Measurements from ENCODE around the gene ORC6. TPM values are rescaled to one million over a fixed set of nuclear protein-coding genes. Genes with fewer than 3 reads are reported as not detected.

The ORC6 gene
- total RNA-seq, 1 experiment from 2014 or later: 95.0 TPM

DNA sequence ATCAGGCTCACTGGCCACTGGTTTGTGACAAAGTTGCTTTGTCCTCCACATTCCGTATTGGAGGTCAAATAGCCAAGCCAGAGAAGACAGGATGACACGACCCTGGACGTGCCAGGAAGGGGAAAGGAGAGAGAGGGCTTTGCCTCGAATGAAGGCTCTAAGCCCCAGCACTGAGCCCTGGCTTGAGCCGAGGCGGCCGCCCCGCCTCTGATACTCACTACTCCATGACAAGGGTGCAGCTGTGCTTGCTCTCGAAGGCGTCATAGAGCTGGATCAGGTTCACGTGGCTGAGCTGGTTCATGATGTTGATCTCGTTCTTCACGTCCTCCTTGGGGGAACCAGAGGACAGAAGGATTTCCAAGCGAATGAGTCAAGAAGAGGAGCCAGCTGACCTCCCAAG is 39.3 kb downstream of the ORC6 start:
- Histone ChIP-seq H2AK5ac (ENCODE audit: insufficient read length, low read length) (no peak overlapping the region), H4K5ac (ENCODE audit: insufficient read length, low read depth, low read length) (no peak overlapping the region), H2BK12ac (ENCODE audit: insufficient read length, low read depth, low read length) (no peak overlapping the region), H3K27me3 (ENCODE audit: insufficient read depth, low read length) (no peaks in the 10 kb centered on the region), H3K14ac (ENCODE audit: insufficient read depth, low read length) (no peak overlapping the region), H3K4me1 (ENCODE audit: insufficient read depth, low read length) (no peaks in the 10 kb centered on the region), H4K20me1 (ENCODE audit: control insufficient read depth, insufficient read depth, insufficient read length) (no peaks in the 10 kb centered on the region), H3K27ac (ENCODE audit: insufficient read length, low read depth, low read length) (no peak overlapping the region), H3K23ac (ENCODE audit: insufficient read length, low read depth, low read length) (no peak overlapping the region), H3K79me1 (ENCODE audit: insufficient read depth, low read depth, low read length, poor library complexity, severe bottlenecking) (no peaks in the 10 kb centered on the region), H2BK120ac (ENCODE audit: low read depth, low read length, poor library complexity, severe bottlenecking) (no peak overlapping the region), H4K91ac (ENCODE audit: insufficient read length, low read depth, low read length) (no peak overlapping the region), H4K8ac (replicated peaks; ENCODE audit: insufficient read length, low read depth, low read length) (no peak overlapping the region), H3K9ac (ENCODE audit: extremely low read depth, insufficient read length, low read length) (no peak overlapping the region), H3K23me2 (ENCODE audit: insufficient read length, low read depth, low read length, poor library complexity, severe bottlenecking) (no peaks in the 10 kb centered on the region), H2BK15ac (ENCODE audit: low read depth, low read length) (no peak overlapping the region), H3K18ac (ENCODE audit: insufficient read length, low read depth, low read length) (no peak overlapping the region), H3T11ph (ENCODE audit: low read length) (no peak overlapping the region), H2AFZ (ENCODE audit: low read length) (no peak overlapping the region), H3K4ac (ENCODE audit: low read depth, low read length) (no peak overlapping the region), H2BK20ac (ENCODE audit: low read depth, low read length, poor library complexity, severe bottlenecking) (no peak overlapping the region), H3K4me2 (ENCODE audit: insufficient read depth, insufficient read length, low read length) (no peak overlapping the region), H3K9me3 (ENCODE audit: control insufficient read depth, low read depth, low read length) (no peaks in the 10 kb centered on the region), H2BK5ac (ENCODE audit: insufficient read length, low read length) (no peak overlapping the region), H3K56ac (ENCODE audit: insufficient read length, low read depth, low read length) (no peak overlapping the region), H3K79me2 (ENCODE audit: insufficient read depth, low read length) (no peaks in the 10 kb centered on the region)
- Mint-ChIP-seq H3K27me3 (ENCODE audit: low read depth) (no peaks in the 10 kb centered on the region), H3K36me3 (ENCODE audit: insufficient read depth in 1 of 3, low read depth in 3 of 3) (no peaks in the 10 kb centered on the region; a peak in 1 of 7 replicates), H3K9me3 (peaks cover 0 to 5% of the 10 kb centered on the region in 2 experiments; a peak in 3 of 5 replicates), H3K27ac (no peak overlapping the region; a peak in 1 of 7 replicates), H3K4me1 (peaks cover 0 to 3% of the 10 kb centered on the region in 2 experiments; a peak in 1 of 4 replicates), H3K4me3 (no peak overlapping the region)
- no CpG with 5 or more reads among the region's 14 CpGs for WGBS (ENCODE audit: extremely low coverage, insufficient read length, low lambda C conversion rate)
- no peak for DNase-seq
- TF ChIP-seq, protein P1, sequence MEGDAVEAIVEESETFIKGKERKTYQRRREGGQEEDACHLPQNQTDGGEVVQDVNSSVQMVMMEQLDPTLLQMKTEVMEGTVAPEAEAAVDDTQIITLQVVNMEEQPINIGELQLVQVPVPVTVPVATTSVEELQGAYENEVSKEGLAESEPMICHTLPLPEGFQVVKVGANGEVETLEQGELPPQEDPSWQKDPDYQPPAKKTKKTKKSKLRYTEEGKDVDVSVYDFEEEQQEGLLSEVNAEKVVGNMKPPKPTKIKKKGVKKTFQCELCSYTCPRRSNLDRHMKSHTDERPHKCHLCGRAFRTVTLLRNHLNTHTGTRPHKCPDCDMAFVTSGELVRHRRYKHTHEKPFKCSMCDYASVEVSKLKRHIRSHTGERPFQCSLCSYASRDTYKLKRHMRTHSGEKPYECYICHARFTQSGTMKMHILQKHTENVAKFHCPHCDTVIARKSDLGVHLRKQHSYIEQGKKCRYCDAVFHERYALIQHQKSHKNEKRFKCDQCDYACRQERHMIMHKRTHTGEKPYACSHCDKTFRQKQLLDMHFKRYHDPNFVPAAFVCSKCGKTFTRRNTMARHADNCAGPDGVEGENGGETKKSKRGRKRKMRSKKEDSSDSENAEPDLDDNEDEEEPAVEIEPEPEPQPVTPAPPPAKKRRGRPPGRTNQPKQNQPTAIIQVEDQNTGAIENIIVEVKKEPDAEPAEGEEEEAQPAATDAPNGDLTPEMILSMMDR (conservative IDR thresholded peaks at IDR 0.05): no peak

Data from H9 (cell line).